Common myeloid progenitor, CD34-positive (primary cell): ENCODE measurements around the gene ZNF536.

Experiments
- CTCF ChIA-PET: fragments of 350-600 bp; sonication (Branson Sonifier 250); formaldehyde crosslinking; loops from one replicate; lab custom pipeline; 2021; ENCODE audit warnings: antibody characterized with exemption; lab: Charles Lee
- POLR2A ChIA-PET: fragments of 350-600 bp; sonication (Branson Sonifier 250); formaldehyde crosslinking; loops from one replicate; lab custom pipeline; 2021; ENCODE audit warnings: antibody characterized with exemption; lab: Charles Lee
- DNase-seq, 3 donors: peaks; one replicate each; pipeline versions ENCODE4 v3.0.0 to v3.0.0-alpha.2; 2013
- H3K27ac ChIP-seq, 2 experiments: 1 replicate in 1 of 2; 2 replicates in 1 of 2; pipeline ENCODE4 v1.7.0; 2013; ENCODE audit warnings: inconsistent platforms in 2 of 2, low read length in 2 of 2, mild to moderate bottlenecking in 2 of 2, low read depth in 1 of 2, moderate library complexity in 1 of 2; ENCODE audit not compliant: severe bottlenecking in 2 of 2, insufficient read depth in 1 of 2, poor library complexity in 1 of 2
- H3K27me3 ChIP-seq, 5 experiments: replicated peaks in 2 of 5; 1 replicate in 3 of 5; 2 replicates in 2 of 5; pipeline versions ENCODE4 v1.6.1 to v1.7.0; 2013; ENCODE audit warnings: low read length in 4 of 5, mild to moderate bottlenecking in 2 of 5, moderate library complexity in 2 of 5, inconsistent platforms in 1 of 5; ENCODE audit not compliant: insufficient read depth in 5 of 5, control insufficient read depth in 4 of 5
- H3K36me3 ChIP-seq, 4 experiments: 1 replicate in 2 of 4; 2 replicates in 2 of 4; pipeline versions ENCODE4 v1.6.1 to v1.7.0; 2013; ENCODE audit warnings: low read length in 3 of 4, control low read depth in 1 of 4, mild to moderate bottlenecking in 1 of 4; ENCODE audit not compliant: control insufficient read depth in 4 of 4, insufficient read depth in 4 of 4
- H3K4me1 ChIP-seq, 4 experiments: 1 replicate in 3 of 4; 2 replicates in 1 of 4; pipeline versions ENCODE4 v1.6.1 to v1.7.1; 2013; ENCODE audit warnings: low read length in 3 of 4, mild to moderate bottlenecking in 3 of 4, control low read depth in 1 of 4, inconsistent platforms in 1 of 4, moderate library complexity in 1 of 4; ENCODE audit not compliant: control insufficient read depth in 4 of 4, insufficient read depth in 4 of 4; ENCODE audit errors: control extremely low read depth in 1 of 4
- H3K4me3 ChIP-seq, 7 experiments: 1 replicate in 4 of 7; 2 replicates in 3 of 7; pipeline versions ENCODE4 v1.5.1 to v1.7.0; 2013; ENCODE audit warnings: mild to moderate bottlenecking in 7 of 7, low read length in 6 of 7, moderate library complexity in 6 of 7, inconsistent platforms in 2 of 7, low read depth in 2 of 7, control low read depth in 1 of 7; ENCODE audit not compliant: insufficient read depth in 4 of 7, control insufficient read depth in 1 of 7; ENCODE audit errors: extremely low read depth in 1 of 7
- H3K9me3 ChIP-seq, 5 experiments: 1 replicate in 4 of 5; 2 replicates in 1 of 5; pipeline versions ENCODE4 v1.6.1 to v1.7.1; 2013; ENCODE audit warnings: low read length in 4 of 5, mild to moderate bottlenecking in 2 of 5, inconsistent platforms in 1 of 5, low read depth in 1 of 5, moderate library complexity in 1 of 5; ENCODE audit not compliant: control insufficient read depth in 4 of 5, insufficient read depth in 2 of 5; ENCODE audit errors: control extremely low read depth in 1 of 5
- WGBS: methylation state at CpG from one replicate; pipeline ENCODE4 v1.1.5; 2013; ENCODE audit not compliant: insufficient coverage; 5-methylcytosine and 5-hydroxymethylcytosine counted together

The ZNF536 gene

DNA sequence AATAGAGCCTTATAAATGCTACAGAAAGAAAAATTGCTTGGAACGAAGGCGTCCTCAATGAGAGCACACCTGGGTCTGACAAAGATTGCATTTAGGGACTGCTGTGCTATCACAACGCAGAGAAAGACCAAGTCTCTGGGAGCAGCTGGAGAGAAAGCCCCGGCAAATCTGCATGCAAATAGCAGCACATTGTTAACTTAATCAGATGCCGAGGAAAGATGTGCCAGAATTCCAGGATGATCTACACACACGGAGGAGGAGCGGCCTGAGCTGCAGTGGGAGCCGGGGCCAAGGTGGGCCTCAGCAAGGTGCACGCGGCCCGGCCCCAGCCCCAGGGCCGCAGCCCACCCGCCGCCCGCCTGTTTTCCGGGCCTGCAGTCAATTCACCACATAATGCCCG lies 1.4 kb downstream of the ZNF536 start:
- DNase-seq: no peak
- no peak overlapping the region for H3K27ac ChIP-seq
- no peak overlapping the region for H3K4me3 ChIP-seq
- CTCF ChIA-PET: no interaction called here
- POLR2A ChIA-PET: no interaction called here
- peaks cover 0 to 5% (median 0%) of the 10 kb centered on the region in 5 experiments for H3K9me3 ChIP-seq
- H3K4me1 ChIP-seq: peaks cover 0 to 9% (median 4%) of the 10 kb centered on the region in 4 experiments
- H3K36me3 ChIP-seq: no peaks in the 10 kb centered on the region
- peaks cover 7 to 67% (median 31%) of the 10 kb centered on the region in 5 experiments for H3K27me3 ChIP-seq
- 37% methylated on average over 8 of the region's 17 CpGs for WGBS

DNA sequence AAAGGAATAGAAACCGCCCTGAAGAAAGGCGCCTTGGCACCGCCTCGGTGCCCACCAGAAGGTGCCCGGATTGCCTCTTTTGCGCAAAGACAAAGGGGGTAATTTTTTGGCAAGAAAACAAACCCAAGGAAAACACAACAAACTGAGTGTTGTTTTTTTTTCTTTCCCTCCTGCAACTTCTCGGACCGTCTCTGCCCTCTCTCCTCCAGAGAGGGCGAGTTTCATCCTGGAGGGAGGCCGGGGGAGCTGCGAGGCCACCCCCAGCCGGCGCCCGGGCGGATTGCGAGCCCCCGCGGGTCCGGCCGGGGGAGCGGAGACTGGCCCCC lies 2.3 kb downstream of the ZNF536 start:
- WGBS: 4% methylated on average over 9 of the region's 21 CpGs

DNA sequence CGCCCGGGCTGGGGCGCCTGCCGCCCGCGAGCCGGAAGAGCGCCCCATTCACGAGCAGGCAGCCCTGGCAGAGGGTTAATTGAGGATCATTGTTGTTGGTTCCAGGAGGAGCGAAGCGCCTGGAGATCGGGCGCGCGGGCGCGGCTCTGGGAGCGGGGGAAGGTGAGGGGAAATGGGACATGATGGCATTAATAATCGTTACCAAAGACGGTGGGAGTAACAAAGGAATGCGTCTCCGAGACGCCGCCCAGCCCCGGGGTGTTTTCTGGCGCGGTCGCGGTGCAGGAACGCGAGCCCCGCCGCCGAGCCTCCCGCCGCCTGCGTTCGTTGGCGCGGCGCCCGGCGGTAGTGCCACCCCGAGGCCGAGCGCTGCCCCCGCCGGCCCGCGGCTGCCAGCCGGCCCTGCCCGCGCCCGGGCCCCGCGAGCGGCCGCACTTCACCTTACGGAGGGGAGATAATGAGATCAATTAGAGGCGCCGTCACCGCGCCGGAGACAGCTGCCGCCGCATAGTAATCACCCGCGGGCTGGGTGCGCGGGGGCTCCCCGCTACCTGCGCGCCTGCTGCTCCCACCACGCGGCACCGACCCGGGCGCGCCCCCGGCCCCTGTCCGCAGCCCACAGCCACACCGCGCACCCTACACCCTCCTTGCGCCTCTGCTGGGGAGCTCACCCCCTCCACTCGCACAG lies 2.8 kb downstream of the ZNF536 start:
- Histone ChIP-seq H3K4me3 (peak overlapping the region in 5 of 7 experiments; percentile 17 to 45 (median 43)), H3K27ac (no peak overlapping the region), H3K4me1 (peaks cover 0 to 9% (median 4%) of the 10 kb centered on the region in 4 experiments), H3K9me3 (peaks cover 0 to 5% (median 0%) of the 10 kb centered on the region in 5 experiments), H3K36me3 (no peaks in the 10 kb centered on the region), H3K27me3 (peaks cover 7 to 75% (median 33%) of the 10 kb centered on the region in 5 experiments)
- ChIA-PET CTCF (no interaction called here), POLR2A (no interaction called here)
- peak in 1 of 3 donors; percentile 6 for DNase-seq
- WGBS: 1% methylated on average over 62 of the region's 85 CpGs

More for the DNA sequence above, 2.3 kb downstream of the ZNF536 start:
- CTCF ChIA-PET: no interaction called here
- Histone ChIP-seq H3K27me3 (peaks cover 7 to 74% (median 33%) of the 10 kb centered on the region in 5 experiments), H3K9me3 (peaks cover 0 to 5% (median 0%) of the 10 kb centered on the region in 5 experiments), H3K36me3 (no peaks in the 10 kb centered on the region), H3K27ac (no peak overlapping the region), H3K4me3 (peak overlapping the region in 3 of 7 experiments; percentile 24 to 43 (median 43)), H3K4me1 (peaks cover 0 to 9% (median 4%) of the 10 kb centered on the region in 4 experiments)
- POLR2A ChIA-PET: no interaction called here
- peak in 1 of 3 donors; percentile 10 for DNase-seq

DNA sequence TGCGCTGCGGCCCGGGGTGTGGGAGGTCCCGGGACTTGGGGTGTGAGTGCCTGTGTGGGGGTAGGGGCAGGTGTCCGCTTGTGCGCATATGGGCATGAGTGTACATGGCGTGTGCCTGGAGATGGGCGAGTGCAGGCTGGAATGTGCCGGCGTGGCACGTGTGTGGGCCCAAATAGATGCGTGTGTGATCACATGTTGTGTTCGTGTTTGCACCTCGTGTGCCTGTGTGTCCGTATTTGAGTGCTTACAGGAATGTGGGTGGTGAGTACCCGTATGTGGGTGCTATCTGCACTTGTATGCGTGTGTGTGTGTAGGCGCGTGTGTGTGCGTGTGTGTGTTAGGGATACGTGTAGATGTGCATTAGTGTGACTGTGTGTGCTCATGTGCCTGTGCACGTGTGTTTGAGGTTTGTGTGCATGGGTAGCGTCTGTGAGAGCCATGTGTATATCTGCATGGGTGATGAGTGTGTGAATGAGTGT lies 3.4 kb downstream of the ZNF536 start:
- H3K4me3 ChIP-seq: peak overlapping the region in 1 of 7 experiments; percentile 4
- H3K4me1 ChIP-seq: peaks cover 0 to 9% (median 4%) of the 10 kb centered on the region in 4 experiments
- H3K36me3 ChIP-seq: no peaks in the 10 kb centered on the region
- 57% methylated on average over 10 of the region's 23 CpGs for WGBS
- H3K9me3 ChIP-seq: peaks cover 0 to 5% (median 0%) of the 10 kb centered on the region in 5 experiments
- peak in 1 of 3 donors; percentile 4 for DNase-seq
- H3K27ac ChIP-seq: no peak overlapping the region
- peaks cover 7 to 74% (median 34%) of the 10 kb centered on the region in 5 experiments for H3K27me3 ChIP-seq
- POLR2A ChIA-PET: no interaction called here
- CTCF ChIA-PET: no interaction called here

DNA sequence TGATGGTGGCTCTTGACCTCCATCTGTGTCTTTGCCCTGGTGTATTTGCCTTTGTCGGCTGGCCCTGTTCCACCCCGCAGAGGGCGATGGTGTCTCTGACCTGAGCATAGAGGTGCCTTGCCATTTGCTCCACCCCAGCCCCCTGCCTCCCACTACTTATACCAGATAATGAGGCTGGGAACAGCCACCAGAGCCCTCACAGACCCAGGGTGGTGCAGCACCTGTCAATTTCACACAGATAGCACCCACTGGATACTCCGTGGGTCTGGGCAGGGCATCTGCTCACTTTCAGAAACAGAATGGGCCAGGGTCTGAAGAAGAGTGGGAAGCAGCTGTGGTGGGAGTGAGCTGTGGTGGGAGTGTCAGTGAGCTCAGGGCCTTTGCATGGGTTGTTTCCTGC lies 4.1 kb downstream of the ZNF536 start:
- H3K27ac ChIP-seq: no peak overlapping the region
- DNase-seq: no peak
- POLR2A ChIA-PET: no interaction called here
- peaks cover 0 to 9% (median 4%) of the 10 kb centered on the region in 4 experiments for H3K4me1 ChIP-seq
- H3K27me3 ChIP-seq: peaks cover 7 to 74% (median 32%) of the 10 kb centered on the region in 5 experiments
- H3K36me3 ChIP-seq: no peaks in the 10 kb centered on the region
- no peak overlapping the region for H3K4me3 ChIP-seq
- 80% methylated on average over 4 of the region's 4 CpGs for WGBS
- peaks cover 0 to 5% (median 0%) of the 10 kb centered on the region in 5 experiments for H3K9me3 ChIP-seq
- CTCF ChIA-PET: no interaction called here

DNA sequence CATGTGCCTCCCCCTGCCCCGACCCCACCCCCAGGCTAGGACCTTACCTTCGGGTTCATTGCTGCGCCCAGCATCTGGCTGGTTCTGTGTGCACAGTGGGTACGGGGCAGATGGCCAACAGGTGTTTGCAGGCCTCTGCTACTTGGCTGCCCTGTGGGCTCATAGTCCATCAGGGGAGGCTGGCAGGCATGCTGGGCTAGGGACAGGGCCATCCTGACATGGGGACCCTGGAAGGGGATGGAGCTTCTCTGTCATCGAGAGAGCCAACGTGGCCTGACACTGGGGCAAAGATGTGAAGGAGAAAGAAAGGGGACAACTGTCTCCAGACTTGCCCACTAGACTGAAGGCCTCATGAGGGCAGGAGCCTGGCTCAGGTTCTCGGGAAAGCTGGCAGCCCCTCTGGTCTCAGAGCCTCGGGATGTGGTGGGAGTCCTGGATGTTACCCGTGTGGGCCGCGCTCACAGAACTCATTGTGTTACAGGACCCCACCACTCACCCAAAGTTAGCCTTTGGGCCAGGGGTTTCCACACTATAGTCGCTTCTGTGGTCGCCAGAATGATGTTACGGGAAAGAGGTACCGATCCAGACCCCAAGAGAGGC lies 4.7 kb downstream of the ZNF536 start:
- DNase-seq: no peak
- H3K4me3 ChIP-seq: no peak overlapping the region
- 95% methylated on average over 15 of the region's 15 CpGs for WGBS
- no peak overlapping the region for H3K27ac ChIP-seq
- ChIA-PET CTCF (no interaction called here), POLR2A (no interaction called here)
- H3K9me3 ChIP-seq: peaks cover 0 to 5% (median 0%) of the 10 kb centered on the region in 5 experiments
- H3K4me1 ChIP-seq: peaks cover 0 to 9% (median 4%) of the 10 kb centered on the region in 4 experiments
- H3K36me3 ChIP-seq: no peaks in the 10 kb centered on the region
- peaks cover 7 to 74% (median 36%) of the 10 kb centered on the region in 5 experiments for H3K27me3 ChIP-seq

DNA sequence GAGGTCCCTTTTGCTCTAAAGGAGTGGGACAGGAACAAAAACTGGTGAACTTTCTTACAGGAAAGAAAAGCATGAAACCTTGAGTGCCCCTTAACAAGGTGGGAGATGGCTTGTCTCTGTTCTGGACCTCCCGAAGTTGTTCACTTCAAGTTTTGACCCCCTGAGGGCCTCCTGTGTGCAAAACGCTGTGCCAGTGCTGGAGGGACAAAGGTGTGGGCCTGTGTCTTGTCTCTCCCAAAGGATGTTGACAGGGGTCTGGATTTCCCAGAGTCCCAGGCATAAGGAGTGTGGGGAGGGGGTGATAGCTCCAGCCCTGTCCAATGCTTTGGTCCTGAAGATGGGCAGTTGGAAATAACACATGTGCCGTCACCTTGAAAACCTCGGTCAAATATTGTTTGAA lies 6.5 kb downstream of the ZNF536 start:
- Histone ChIP-seq H3K9me3 (peaks cover 0 to 5% (median 0%) of the 10 kb centered on the region in 5 experiments), H3K27me3 (peaks cover 7 to 60% (median 29%) of the 10 kb centered on the region in 5 experiments), H3K4me1 (peaks cover 0 to 9% (median 4%) of the 10 kb centered on the region in 4 experiments), H3K27ac (no peak overlapping the region), H3K4me3 (no peak overlapping the region), H3K36me3 (no peaks in the 10 kb centered on the region)
- ChIA-PET POLR2A (no interaction called here), CTCF (no interaction called here)
- no peak for DNase-seq
- 97% methylated on average over 4 of the region's 4 CpGs for WGBS
